ENCODE data around the gene LAPTM4A.

LAPTM4A gene

DNA sequence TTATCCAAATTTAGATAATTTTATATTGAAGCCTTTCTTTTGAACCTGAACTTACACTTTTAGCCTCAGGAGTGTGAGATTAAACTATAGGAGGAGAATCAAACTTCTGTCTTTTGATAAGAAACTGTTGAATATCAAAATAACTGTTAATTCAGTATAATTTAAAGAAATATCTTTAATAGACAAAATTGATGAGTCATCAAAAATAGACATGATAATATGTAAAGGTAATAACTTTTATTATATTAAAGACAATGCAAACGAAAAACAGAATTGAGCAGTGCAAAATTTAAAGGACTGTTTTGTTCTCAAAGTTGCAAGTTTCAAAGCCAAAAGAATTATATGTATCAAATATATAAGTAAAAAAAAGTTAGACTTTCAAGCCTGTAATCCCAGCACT lies 59.5 kb downstream of the LAPTM4A start:
- TF ChIP-seq, protein P1, sequence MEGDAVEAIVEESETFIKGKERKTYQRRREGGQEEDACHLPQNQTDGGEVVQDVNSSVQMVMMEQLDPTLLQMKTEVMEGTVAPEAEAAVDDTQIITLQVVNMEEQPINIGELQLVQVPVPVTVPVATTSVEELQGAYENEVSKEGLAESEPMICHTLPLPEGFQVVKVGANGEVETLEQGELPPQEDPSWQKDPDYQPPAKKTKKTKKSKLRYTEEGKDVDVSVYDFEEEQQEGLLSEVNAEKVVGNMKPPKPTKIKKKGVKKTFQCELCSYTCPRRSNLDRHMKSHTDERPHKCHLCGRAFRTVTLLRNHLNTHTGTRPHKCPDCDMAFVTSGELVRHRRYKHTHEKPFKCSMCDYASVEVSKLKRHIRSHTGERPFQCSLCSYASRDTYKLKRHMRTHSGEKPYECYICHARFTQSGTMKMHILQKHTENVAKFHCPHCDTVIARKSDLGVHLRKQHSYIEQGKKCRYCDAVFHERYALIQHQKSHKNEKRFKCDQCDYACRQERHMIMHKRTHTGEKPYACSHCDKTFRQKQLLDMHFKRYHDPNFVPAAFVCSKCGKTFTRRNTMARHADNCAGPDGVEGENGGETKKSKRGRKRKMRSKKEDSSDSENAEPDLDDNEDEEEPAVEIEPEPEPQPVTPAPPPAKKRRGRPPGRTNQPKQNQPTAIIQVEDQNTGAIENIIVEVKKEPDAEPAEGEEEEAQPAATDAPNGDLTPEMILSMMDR (IDR thresholded peaks at IDR 0.05; ENCODE audit: control extremely low read depth, extremely low read depth, low read depth, missing control alignments), result no peak
- POLR2A ChIA-PET, result no interaction called here
- DNase-seq (ENCODE audit: extremely low spot score), result no peak
- CTCF ChIA-PET, result interaction anchor here (1.3 kb wide), 1 partner anchor 23 kb away, joined by 4 read pairs; no protein-coding TSS in a partner anchor

DNA sequence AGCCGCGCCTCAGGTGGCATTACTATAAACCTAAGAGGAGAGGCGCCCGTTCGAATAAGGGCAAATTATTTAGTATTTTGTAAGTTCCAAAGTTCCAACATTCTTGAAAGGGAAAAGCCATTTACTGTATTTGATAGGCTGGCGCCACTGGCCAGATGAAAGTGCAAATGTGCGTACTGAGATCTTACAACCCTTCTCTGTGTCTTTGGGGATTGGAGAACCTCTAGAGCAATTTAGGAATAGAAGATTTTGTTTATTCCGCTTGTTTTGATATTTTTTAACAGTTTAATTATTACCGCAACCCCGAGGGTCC lies 61.1 kb downstream of the LAPTM4A start:
- ChIA-PET CTCF (interaction anchor here (1.3 to 1.8 kb wide), 4 partner anchors 11 to 25 kb away, joined by 3 to 9 read pairs (median 4); no protein-coding TSS in a partner anchor), POLR2A (no interaction called here)
- no peak for DNase-seq (ENCODE audit: extremely low spot score)
- TF ChIP-seq, protein P1 (IDR thresholded peaks at IDR 0.05; ENCODE audit: control extremely low read depth, extremely low read depth, low read depth, missing control alignments), result no peak

DNA sequence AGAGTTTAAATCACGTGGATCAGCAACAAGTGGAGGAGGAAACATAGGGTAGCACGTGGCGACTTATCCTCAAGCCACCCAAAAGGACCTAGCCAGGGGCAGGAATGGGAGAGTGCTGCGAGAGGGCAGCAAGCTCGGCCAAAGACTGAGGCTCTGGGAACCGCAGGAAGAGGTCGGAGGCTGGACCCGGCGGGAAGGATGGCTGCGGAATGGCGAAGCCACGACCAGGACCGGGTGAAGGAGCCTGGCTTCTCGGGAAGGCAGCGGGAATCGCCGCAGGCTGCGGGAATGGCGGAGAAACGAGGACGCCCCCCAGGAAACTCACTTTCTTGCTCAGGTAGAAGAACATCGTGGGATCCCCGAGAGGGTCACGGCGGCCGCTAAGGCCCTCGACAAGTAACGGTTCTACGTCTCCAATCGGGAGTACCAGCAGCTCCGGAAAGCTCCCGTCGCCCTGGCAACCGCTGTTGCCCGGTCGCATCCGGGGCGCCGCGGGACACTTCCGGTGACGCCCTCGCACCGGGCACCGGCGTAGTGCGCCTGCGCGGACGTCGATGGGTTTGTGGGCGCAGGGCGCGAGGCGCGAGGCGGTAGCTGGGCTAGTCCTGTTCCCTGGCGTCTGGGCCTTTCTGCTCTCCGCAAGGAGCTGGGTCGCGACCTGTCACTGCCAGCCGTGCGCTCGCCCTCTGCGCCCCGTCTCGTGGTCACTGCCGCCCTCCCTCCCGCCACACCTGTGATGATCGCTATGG lies 61.6 kb downstream of the LAPTM4A start, which contains the start of gene WDR35:
TSS of gene WDR35 (minus strand) at position 439 of the 749 bp plus-strand sequence. CDS start at position 349, 90 bp downstream.
- TF ChIP-seq, protein P1 (IDR thresholded peaks at IDR 0.05; ENCODE audit: control extremely low read depth, extremely low read depth, low read depth, missing control alignments), result no peak
- ChIA-PET POLR2A (no interaction called here), CTCF (interaction anchor here (1.3 to 1.8 kb wide), 4 partner anchors 12 to 26 kb away, joined by 3 to 9 read pairs (median 4); no protein-coding TSS in a partner anchor)
- peak; percentile 98 for DNase-seq (ENCODE audit: extremely low spot score)

DNA sequence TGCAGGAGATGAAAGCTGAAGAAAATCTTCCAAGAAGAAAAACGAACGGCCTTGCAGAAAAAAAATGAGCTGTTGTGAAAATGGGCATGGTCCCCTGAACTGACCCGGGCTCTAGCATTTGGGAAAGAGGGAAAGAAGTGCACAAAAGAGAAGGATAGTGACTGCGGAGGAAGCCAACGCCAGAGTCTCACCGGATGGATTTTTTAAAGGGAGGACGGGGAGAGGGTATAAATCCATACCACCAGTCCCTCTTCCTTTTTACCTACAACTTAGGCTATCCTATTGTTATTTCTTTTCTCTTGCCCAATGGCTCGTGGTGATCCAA lies 62.1 kb downstream of the LAPTM4A start:
- ChIA-PET CTCF (interaction anchor here (1.3 to 1.8 kb wide), 6 partner anchors 12 to 101 kb away, joined by 3 to 9 read pairs (median 4); no protein-coding TSS in a partner anchor), POLR2A (no interaction called here)
- DNase-seq (ENCODE audit: extremely low spot score), result no peak
- TF ChIP-seq, protein P1 (IDR thresholded peaks at IDR 0.05; ENCODE audit: control extremely low read depth, extremely low read depth, low read depth, missing control alignments), result no peak

DNA sequence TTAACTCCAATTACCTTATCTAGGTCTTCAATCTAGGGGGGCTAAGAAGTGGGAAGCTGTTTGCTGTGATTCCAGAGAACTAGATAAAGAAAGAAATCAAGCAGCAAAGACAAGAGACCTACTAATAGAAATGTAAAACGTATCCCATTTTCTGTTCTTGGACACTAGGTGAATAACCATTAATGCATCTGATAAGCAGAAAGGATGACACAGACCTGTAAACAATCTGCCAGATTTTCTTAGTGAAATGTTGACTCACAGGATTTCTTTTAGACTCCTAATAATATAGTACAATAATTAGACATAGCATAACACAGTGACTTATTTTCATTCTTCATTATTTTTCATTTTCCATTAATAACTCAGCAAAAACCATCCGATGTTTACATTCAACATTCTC lies 62.8 kb downstream of the LAPTM4A start:
- TF ChIP-seq, protein P1 (IDR thresholded peaks at IDR 0.05; ENCODE audit: control extremely low read depth, extremely low read depth, low read depth, missing control alignments), result no peak
- POLR2A ChIA-PET, result no interaction called here
- CTCF ChIA-PET, result interaction anchor here (0.8 to 1.8 kb wide), 10 partner anchors 11 to 117 kb away, joined by 3 to 10 read pairs (median 4); no protein-coding TSS in a partner anchor
- no peak for DNase-seq (ENCODE audit: extremely low spot score)

DNA sequence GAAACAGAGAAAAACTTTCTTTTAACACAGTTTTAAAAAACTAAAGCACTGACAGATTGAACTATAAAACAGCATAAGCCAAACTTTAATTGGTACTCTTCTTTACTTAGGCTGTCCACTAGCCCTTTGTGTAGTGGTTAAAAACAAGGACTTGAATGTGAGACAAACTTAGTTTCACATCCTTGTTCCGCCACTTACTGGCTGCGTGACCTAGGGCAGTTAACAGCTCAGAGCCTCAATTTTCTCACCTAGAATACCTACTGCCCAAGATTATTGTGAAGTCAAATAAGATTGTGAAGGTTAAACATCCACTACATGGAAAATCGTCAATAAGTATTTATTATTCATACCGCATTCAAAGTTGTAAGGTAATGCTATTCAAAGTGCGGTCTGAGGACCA lies 63.5 kb downstream of the LAPTM4A start:
- peak; percentile 56 for DNase-seq (ENCODE audit: extremely low spot score)
- POLR2A ChIA-PET, result no interaction called here
- TF ChIP-seq, protein P1 (IDR thresholded peaks at IDR 0.05; ENCODE audit: control extremely low read depth, extremely low read depth, low read depth, missing control alignments), result no peak
- CTCF ChIA-PET, result interaction anchor here (0.8 to 1.8 kb wide), 9 partner anchors 10 to 118 kb away, joined by 3 to 10 read pairs (median 4); no protein-coding TSS in a partner anchor
